ENCODE data around the gene DRD2. TPM values are rescaled to one million over a fixed set of nuclear protein-coding genes. Genes with fewer than 3 reads are reported as not detected.
A peak's percentile ranks its signal among the peaks of the same experiment; 100 is the strongest.

Gene DRD2
- total RNA-seq, 1 donor from 2014 or later, result 289 TPM

- Mint-ChIP-seq H3K9me3 (ENCODE audit: unreplicated experiment) (peaks cover 26% of the 10 kb centered on the region), H3K27ac (ENCODE audit: unreplicated experiment) (peak overlapping the region; percentile 82), H3K36me3 (ENCODE audit: unreplicated experiment) (no peaks in the 10 kb centered on the region), H3K4me3 (ENCODE audit: unreplicated experiment) (peak overlapping the region; percentile 90), H3K27me3 (ENCODE audit: unreplicated experiment) (peaks cover 18% of the 10 kb centered on the region), H3K4me1 (ENCODE audit: low read depth, unreplicated experiment) (peaks cover 28% of the 10 kb centered on the region)
- TF ChIP-seq CTCF (IDR thresholded peaks at IDR 0.05; ENCODE audit: partially characterized antibody, unreplicated experiment), result no peak
- no peak for DNase-seq
Measured at GRCh38 chr11:113476553-113476952, 1.4 kb upstream of the DRD2 start.

DNA sequence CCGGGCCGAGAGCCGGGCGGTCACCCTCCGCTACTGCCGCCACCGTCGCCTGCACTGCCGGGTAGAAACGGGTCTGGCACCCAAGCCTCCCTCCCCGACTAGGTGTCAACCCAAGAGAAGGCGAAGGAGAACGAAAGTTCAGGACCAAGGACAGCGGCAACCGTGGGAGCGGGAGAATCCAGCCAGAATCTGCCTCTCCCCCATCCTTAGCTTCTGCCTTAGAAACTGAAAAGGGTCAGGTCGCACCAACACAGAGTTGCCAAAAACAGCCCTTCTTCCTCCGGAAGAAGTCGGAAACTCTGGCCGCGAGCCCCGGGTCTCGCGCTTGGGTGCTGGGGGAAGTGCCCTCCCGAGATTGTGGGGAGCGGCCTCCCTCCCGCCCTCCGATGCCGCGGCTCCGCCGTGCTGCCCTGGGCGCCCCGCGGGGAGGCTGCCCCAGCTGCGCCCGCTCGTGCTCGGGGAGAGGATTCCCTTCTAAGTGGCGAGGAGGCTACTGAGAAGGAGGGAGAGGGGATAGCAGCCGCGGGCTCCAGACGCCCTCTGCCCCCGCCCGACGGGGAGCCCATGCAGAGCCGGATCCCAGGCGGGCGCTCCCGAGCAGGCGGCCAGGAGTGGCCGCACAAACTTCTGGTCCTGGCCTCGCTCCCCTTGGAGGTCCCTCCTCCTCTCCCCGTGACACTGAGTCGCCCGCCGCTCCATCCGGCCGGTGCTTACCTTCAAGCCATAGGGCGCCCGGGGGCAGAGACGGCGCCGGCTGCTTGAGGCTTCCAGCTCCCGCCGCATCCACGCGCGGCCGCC, 637 bp downstream of the DRD2 start:
- Mint-ChIP-seq H3K36me3 (ENCODE audit: unreplicated experiment) (no peaks in the 10 kb centered on the region), H3K27ac (ENCODE audit: unreplicated experiment) (peak overlapping the region; percentile 96), H3K27me3 (ENCODE audit: unreplicated experiment) (peaks cover 18% of the 10 kb centered on the region), H3K4me3 (ENCODE audit: unreplicated experiment) (peak overlapping the region; percentile 94), H3K9me3 (ENCODE audit: unreplicated experiment) (peaks cover 23% of the 10 kb centered on the region), H3K4me1 (ENCODE audit: low read depth, unreplicated experiment) (peaks cover 35% of the 10 kb centered on the region)
- DNase-seq, result peak; percentile 66
- TF ChIP-seq CTCF (IDR thresholded peaks at IDR 0.05; ENCODE audit: partially characterized antibody, unreplicated experiment), result no peak

DNA sequence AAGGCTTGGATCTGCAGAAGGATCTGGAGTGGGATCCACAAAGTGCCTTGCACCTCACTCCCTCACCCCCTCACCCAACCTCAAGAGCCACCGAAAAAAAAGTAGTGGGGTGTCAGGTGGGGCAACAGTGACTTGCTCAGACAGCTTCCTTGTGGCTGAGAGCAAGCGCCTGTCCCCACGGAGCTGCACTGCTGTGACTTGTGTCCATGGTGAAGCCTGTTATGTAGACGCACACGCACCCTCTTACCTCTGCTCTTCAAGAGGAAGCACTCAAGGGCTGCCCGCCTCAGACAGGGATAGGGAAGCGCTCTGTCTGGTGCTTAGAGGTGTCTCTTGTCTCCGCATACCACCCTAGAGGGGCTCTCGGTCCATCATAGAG, 1.2 kb downstream of the DRD2 start:
- Mint-ChIP-seq H3K27ac (ENCODE audit: unreplicated experiment) (peak overlapping the region; percentile 96), H3K36me3 (ENCODE audit: unreplicated experiment) (no peaks in the 10 kb centered on the region), H3K27me3 (ENCODE audit: unreplicated experiment) (peaks cover 18% of the 10 kb centered on the region), H3K4me1 (ENCODE audit: low read depth, unreplicated experiment) (peaks cover 39% of the 10 kb centered on the region), H3K4me3 (ENCODE audit: unreplicated experiment) (peak overlapping the region; percentile 94), H3K9me3 (ENCODE audit: unreplicated experiment) (peaks cover 25% of the 10 kb centered on the region)
- no peak for TF ChIP-seq CTCF (IDR thresholded peaks at IDR 0.05; ENCODE audit: partially characterized antibody, unreplicated experiment)
- peak; percentile 50 for DNase-seq

DNA sequence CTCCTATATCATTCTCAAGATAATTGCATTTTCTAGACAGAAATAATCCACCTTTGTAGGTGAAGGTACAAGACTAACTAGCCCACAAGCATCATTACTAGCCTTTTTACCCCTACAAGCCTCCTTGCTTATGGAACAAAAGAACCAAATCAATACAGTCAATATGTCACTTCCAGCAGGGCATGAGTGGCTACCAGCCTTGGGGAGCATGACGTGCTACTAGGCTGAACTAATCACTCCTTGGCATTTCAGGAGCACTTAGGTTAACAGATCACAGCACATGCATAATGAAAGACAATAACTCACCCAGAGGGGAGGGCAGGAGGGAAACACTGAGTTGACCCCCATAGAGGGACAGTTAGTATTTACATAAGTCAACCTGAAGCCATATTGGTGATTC, 2.7 kb downstream of the DRD2 start:
- H3K27ac Mint-ChIP-seq (ENCODE audit: unreplicated experiment), result peak overlapping the region; percentile 98
- peaks cover 41% of the 10 kb centered on the region for H3K4me1 Mint-ChIP-seq (ENCODE audit: low read depth, unreplicated experiment)
- no peak for TF ChIP-seq CTCF (IDR thresholded peaks at IDR 0.05; ENCODE audit: partially characterized antibody, unreplicated experiment)
- peak overlapping the region; percentile 92 for H3K4me3 Mint-ChIP-seq (ENCODE audit: unreplicated experiment)
- DNase-seq, result peak; percentile 60
- no peaks in the 10 kb centered on the region for H3K36me3 Mint-ChIP-seq (ENCODE audit: unreplicated experiment)
- peaks cover 25% of the 10 kb centered on the region for H3K9me3 Mint-ChIP-seq (ENCODE audit: unreplicated experiment)
- H3K27me3 Mint-ChIP-seq (ENCODE audit: unreplicated experiment), result peaks cover 18% of the 10 kb centered on the region

- no peak for DNase-seq
- peak overlapping the region; percentile 66 for H3K27ac Mint-ChIP-seq (ENCODE audit: unreplicated experiment)
- H3K36me3 Mint-ChIP-seq (ENCODE audit: unreplicated experiment), result peaks cover 8% of the 10 kb centered on the region
- H3K27me3 Mint-ChIP-seq (ENCODE audit: unreplicated experiment), result peaks cover 6% of the 10 kb centered on the region
- TF ChIP-seq CTCF (IDR thresholded peaks at IDR 0.05; ENCODE audit: partially characterized antibody, unreplicated experiment), result no peak
- peaks cover 40% of the 10 kb centered on the region for H3K4me1 Mint-ChIP-seq (ENCODE audit: low read depth, unreplicated experiment)
- peak overlapping the region; percentile 82 for H3K4me3 Mint-ChIP-seq (ENCODE audit: unreplicated experiment)
- peaks cover 14% of the 10 kb centered on the region for H3K9me3 Mint-ChIP-seq (ENCODE audit: unreplicated experiment)
Measured at GRCh38 chr11:113470233-113470632, 5.0 kb downstream of the DRD2 start.

Data from glutamatergic neuron (in vitro differentiated cells).